GM18508 (cell line): ENCODE results near the gene LHFPL3.
A peak's percentile ranks its signal among the peaks of the same experiment; 100 is the strongest.

Experiments used
- ATAC-seq: cut with Tn5 transposase; IDR thresholded peaks from one replicate; pipeline ENCODE4 v1.9.1; 2021; ENCODE audit warnings: moderate number of reproducible peaks; ENCODE audit not compliant: insufficient read depth, unreplicated experiment

LHFPL3 gene

DNA sequence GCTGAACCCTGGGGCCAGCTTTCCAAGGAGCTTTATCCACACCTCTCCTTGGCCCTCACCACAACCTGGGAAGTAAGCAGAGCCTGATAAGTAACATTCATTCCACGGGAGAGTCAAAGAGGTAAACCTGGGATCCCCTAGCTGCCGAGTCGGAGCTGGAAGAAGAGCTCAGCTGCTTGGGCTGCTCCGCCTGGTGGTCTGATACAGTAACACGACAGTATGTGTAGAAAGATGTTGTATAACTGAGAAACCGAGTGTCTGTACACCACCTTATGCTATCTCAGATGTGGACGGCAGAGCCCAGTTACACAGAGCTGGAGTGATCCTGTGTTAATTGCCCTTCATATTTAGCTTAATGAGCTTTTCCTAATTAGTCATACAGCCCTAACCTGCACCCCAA, 534.3 kb downstream of the LHFPL3 start:
- no peak for ATAC-seq

DNA sequence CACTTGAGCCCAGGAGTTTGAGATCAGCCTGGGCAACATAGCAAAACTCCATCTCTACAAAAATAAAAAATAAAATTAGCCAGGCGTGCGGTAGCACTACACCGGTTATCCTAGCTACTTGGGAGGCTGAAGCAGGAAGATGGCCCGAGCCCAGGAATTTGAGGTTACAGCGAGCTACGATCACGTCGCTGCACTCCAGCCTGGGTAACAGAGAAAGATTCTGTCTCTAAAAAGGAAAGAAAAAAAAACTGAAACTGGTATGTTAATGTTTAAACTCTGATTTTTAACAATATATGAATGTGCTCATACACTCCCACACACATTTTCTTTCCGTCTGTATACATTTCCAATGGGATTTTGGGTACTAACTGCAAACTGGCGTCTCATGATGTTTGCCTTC, 545.0 kb downstream of the LHFPL3 start:
- no peak for ATAC-seq

DNA sequence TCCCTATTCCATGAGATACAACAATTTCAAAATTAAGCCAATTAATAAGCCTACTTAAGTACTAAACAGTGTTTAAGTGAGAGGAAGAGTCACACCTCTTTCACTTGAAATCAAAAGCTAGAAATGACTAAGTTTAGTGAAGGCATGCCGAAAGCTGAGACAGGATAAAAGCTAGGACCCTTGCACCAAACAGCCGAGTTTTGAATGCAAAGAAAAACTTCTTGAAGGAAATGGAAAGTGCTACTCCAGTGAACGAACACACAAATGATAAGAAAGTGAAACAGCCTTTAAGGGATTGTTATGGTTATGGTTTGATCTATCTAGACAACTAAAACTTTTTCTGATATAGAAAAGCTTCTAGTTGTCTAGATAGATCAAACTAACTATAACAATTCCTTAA, 550.2 kb downstream of the LHFPL3 start:
- ATAC-seq = no peak

- ATAC-seq = no peak
These were observed 554.9 kb downstream of the LHFPL3 start for GRCh38 chr7:104883248-104883717.

DNA sequence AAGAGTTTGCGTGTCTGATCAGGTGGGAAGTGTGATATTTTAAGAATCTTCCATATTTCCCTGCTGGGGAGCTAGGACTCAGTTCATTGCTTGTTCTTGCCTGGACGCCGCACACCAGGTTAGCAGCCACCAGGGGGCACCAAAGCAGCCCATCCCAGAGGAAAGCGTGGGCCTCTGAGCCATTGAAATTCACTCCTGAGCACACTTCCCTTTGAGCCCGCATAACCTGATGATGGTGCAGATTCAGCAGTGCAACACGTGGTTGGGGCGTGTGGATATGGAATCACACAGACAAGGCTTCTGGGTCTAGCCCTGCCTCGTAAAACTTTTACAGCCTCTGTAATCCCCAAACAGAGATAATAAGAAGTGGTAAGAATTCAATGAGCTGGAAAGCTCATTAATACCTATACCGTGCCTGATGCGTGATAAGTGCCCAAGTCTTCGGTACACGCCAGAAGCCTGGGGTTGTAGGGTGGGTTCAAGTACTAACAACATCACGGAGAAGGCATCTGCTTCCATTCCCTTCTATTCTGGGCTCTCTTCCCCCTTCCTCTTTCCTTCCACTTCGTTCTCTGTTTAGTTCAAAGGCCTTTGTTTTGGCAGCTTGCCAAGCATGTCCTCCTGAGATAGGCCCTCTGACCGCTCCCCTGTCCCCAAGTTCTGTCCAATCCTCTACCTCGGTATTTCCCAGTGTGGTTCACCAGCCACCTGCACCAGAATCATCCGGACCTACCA, 555.5 kb downstream of the LHFPL3 start:
- ATAC-seq = peak; percentile 76

- no peak for ATAC-seq
These were observed 558.2 kb downstream of the LHFPL3 start for GRCh38 chr7:104886651-104887050.

DNA sequence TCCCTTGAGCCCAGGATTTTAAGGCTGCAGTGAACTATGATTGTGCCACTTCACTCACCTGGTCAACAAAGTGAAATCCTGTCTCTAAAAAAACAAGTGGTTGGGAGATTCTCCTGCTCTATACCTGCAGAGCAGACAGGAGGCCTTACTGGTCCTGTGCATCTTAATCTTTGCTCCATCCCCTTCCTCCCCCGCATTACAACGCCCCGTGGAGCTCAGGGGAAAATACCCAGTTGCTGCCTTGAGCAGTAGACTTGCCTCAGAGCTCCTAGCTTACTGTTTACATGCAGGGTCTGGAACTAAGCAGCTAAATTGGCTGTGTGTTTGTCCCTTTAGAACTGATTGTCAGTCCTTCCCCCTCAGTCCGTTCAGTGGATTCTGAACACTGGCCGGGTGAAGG, 561.8 kb downstream of the LHFPL3 start:
- ATAC-seq = no peak

GRCh38 chr7:104891949-104892348, 563.5 kb downstream of the LHFPL3 start:
- ATAC-seq = no peak

DNA sequence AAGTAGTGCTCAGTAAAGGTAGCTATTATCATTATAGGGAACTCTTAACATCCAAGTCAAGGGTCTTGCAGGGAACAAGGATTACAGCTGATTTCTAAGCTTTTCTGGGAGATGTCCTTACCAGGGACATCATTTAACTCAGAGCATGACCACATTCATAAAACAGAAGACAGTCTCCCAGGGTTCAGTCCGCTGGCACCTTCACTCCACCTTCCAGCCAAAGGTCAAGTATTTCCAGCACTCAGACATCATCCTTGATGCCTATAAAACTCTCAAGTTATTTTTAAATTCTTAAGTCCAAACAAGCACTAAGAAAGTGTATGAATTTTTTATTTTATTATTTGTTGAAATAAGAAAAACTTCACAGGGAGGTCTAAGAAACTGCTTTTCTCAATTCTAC, 565.9 kb downstream of the LHFPL3 start:
- no peak for ATAC-seq

GRCh38 chr7:104894726-104895521, 566.5 kb downstream of the LHFPL3 start:
- no peak for ATAC-seq

GRCh38 chr7:104895522-104896236, 567.3 kb downstream of the LHFPL3 start:
- no peak for ATAC-seq

DNA sequence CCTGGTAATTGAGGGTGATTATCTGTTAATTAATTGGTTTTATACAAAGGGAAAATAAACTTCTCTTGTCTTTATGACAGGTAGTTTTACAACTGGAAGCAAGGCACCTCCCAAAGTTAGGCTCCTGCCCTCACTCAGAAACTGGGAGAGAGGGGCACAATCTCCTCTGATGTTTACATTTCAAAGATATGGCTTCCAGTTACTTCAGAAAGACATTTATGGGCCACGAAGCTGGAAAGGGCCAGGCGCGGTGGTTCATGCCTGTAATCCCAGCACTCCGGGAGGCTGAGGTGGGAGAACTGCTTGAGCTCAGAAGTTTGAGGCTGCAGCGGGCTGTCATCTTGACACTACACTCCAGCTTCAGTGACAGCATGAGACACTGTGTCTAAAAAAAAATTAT, 570.0 kb downstream of the LHFPL3 start:
- ATAC-seq = no peak

DNA sequence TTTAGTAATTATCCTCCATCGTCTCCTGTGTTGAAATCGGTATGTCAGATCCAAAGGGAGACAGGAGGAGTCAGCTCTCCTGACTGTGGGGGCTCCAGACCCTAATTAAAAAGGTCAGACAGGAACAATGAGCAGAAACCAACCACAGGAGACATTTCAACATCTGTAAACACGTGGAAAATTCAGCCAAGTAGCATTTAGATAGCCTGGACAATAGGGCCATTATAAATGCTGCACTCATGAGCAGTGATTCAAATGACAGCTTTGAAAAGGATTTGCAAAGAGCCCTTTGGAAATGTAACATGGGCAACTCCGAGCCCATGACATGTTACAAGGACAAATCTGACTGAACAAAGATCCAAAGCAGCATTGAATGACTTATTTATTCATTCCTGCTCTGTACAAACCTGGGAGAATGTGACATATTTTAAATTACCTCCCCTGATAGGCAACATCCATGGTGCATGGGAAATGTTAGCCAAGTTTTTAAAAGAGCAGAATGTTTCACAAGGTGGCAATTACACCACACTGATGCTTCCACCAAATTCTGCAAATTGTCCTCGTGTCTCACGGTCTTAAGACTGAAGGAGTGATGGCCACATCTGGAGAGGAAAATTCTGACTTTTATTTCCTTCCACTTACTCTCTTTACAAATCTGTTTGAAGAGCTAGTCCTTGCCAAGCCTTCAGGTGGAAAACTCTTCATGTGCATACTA, 572.3 kb downstream of the LHFPL3 start:
- no peak for ATAC-seq

DNA sequence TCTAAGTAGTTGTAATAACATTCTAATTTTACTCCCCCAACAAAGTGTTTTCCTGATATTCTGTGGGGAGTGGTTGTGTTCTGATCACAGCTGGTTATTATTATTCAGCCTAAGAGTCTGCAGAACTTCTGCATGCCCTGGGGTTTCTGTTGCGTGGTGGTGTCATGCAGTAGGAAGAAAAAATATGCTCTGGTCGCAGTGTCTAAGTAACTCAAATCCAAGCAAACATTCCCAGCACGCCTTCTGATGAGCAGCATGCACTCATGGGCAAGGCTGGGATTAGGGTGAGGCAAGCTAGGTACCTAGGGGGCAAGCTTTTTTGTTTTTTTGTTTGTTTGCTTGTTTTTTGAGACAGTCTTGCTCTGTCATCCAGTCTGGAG, 572.8 kb downstream of the LHFPL3 start:
- ATAC-seq = no peak

DNA sequence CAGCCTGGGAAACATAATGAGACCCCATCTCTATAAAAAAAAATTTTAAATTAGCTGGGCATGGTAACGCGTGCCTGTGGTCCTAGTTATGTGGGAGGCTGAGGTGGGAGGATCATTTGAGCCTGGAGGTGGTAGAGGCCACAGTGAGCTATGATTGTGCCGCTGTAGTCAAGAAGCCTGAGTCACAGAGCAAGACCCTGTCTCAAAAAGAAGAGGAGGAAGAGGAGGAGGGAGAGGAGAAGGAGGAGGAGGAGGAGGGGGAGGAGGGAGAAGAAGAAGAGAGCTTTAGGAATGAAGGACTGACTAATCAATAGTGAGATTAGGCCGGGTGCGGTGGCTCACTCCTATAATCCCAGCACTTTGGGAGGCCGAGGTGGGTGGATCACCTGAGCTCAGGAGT, 573.8 kb downstream of the LHFPL3 start:
- ATAC-seq = no peak

DNA sequence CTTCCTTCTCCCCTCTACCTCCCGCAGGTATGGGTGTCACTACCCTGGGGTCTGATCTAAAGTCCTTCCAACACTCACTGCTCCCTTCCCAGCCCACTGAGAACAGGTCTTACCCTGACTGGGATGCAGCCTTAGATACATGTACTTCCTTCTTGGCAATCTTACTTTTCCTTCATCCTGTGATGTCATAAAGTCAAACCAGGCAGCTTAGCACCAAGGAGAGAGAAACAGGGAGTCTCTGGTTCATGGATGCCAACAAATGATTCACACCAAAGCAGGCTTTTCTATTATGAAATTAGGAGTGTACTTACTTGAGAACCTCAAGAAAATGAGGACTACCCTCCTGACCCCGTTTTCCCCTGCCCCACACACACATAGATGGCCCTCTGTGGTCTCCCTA, 574.6 kb downstream of the LHFPL3 start:
- no peak for ATAC-seq

- no peak for ATAC-seq
These were observed 575.4 kb downstream of the LHFPL3 start for GRCh38 chr7:104903846-104904245.

DNA sequence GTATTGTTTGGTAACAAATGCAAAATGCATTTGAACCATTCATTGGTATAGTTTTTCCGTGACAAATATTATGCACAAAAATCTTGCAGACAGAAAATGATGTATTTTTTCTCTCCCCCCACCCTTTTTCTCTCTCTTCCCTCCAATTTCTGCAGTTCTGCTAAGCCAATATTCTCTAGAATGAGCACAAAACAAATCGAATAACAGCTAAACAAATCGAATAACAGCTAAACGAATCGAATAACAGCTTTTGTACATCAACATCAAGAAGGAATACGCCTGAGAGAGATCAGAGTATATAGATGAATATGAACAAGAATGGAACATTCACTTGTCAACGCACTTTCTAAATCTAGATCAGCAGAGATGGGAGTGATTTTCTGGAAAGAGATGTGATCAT, 577.6 kb downstream of the LHFPL3 start:
- no peak for ATAC-seq

DNA sequence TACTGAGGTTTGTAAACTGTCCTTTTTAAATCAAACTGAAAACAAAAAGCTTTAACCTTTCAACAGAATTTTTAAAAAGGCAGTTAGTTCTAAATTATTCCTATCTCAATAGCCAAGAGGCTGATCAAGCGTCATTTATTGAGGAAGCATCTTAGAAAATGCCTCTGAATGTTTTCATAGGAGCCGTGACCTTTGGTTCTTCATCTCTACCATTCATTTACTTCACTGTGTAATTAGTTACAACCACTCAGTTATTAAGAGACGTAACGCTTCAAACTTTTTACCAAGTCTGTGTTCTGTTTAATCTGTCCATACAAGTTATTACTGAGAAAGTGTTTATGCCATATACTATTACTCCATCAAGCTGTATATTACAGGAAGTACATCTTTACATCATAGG, 578.2 kb downstream of the LHFPL3 start:
- no peak for ATAC-seq

- no peak for ATAC-seq
These were observed 580.2 kb downstream of the LHFPL3 start for GRCh38 chr7:104908636-104909035.

- ATAC-seq = no peak
These were observed 580.7 kb downstream of the LHFPL3 start for GRCh38 chr7:104909096-104909495.
